ENCODE data around the gene TUBA3C. TPM values are rescaled to one million over a fixed set of nuclear protein-coding genes. Genes with fewer than 3 reads are reported as not detected.

TUBA3C gene
- not detected for total RNA-seq

DNA sequence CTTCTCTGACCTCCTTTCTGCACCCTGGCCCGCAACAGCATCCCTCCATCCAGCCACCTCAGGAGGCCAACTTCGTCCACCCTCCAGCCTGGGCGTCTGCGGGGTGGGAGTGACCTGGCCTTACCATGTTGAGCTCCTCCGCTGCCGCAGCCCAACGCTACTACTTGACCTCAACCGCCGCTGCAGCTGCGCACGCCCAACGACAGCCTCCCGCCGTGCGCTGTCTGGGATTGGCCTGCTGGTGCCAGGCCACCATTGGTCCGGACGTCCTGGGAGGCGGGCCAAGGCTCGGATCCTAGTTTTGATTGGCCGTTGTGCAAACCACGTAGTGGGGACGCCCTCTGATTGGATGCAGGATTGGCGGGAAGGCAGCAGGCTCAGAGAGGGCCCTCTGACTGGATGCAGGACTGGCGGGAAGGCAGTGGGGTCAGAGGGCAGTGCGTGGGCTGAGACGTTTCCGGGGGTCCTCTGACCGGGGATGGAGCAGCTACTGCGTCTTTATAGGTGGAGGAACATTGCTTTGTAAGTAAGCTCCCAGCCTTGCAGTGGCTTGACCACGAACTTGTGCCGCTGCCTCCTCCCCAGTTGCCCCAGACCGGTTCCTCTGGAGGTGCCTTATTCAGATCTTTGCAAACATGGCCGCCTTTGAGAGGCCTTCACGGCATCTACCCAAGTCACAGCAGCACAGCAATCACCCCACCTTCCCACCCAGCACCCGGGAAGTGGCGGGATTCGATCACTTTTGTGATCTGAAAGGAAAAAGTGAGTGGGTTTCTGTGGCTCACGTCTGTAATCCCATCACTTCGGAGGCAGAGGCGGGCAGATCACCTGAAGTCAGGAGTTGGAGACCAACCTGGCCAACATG lies at the start of gene TUBA3C:
TUBA3C (minus strand) TSS at position 204 of the 865 bp plus-strand sequence; CDS start at position 127, 77 bp downstream.

